ENCODE results near the gene NXPE1.

Gene NXPE1

GRCh38 chr11:114596175-114596919 lies 36.7 kb upstream of the NXPE1 start:
- no peak for DNase-seq (ENCODE audit: low read depth)
- Histone ChIP-seq H3K4me3 (ENCODE audit: low read length) (no peak overlapping the region), H3K9me3 (ENCODE audit: control insufficient read depth, low read length) (no peaks in the 10 kb centered on the region), H3K4me1 (ENCODE audit: control insufficient read depth, insufficient read depth, low read length) (no peaks in the 10 kb centered on the region), H3K36me3 (ENCODE audit: control insufficient read depth, insufficient read depth, low read length, severe bottlenecking) (no peaks in the 10 kb centered on the region), H3K27me3 (replicated peaks; ENCODE audit: control insufficient read depth, insufficient read depth, low read length) (no peaks in the 10 kb centered on the region), H3K9ac (ENCODE audit: low read length) (no peak overlapping the region)

GRCh38 chr11:114595571-114595970 lies 35.9 kb upstream of the NXPE1 start, which contains the start of gene NXPE4:
Gene NXPE4, minus strand, starts transcription at chr11:114595786. Its CDS starts 1,027 bp downstream, at chr11:114594759.
- Histone ChIP-seq H3K4me1 (ENCODE audit: control insufficient read depth, insufficient read depth, low read length) (no peaks in the 10 kb centered on the region), H3K27me3 (replicated peaks; ENCODE audit: control insufficient read depth, insufficient read depth, low read length) (no peaks in the 10 kb centered on the region), H3K9ac (ENCODE audit: low read length) (no peak within 1 kb of the TSS), H3K9me3 (ENCODE audit: control insufficient read depth, low read length) (no peaks in the 10 kb centered on the region), H3K36me3 (ENCODE audit: control insufficient read depth, insufficient read depth, low read length, severe bottlenecking) (no peaks in the 10 kb centered on the region), H3K4me3 (ENCODE audit: low read length) (no peak within 1 kb of the TSS)
- no peak for DNase-seq (ENCODE audit: low read depth)

- H3K4me1 ChIP-seq (ENCODE audit: control insufficient read depth, insufficient read depth, low read length): no peaks in the 10 kb centered on the region
- H3K9ac ChIP-seq (ENCODE audit: low read length): no peak overlapping the region
- H3K36me3 ChIP-seq (ENCODE audit: control insufficient read depth, insufficient read depth, low read length, severe bottlenecking): no peaks in the 10 kb centered on the region
- no peaks in the 10 kb centered on the region for H3K27me3 ChIP-seq (replicated peaks; ENCODE audit: control insufficient read depth, insufficient read depth, low read length)
- DNase-seq (ENCODE audit: low read depth): no peak
- H3K9me3 ChIP-seq (ENCODE audit: control insufficient read depth, low read length): no peaks in the 10 kb centered on the region
- H3K4me3 ChIP-seq (ENCODE audit: low read length): no peak overlapping the region
Observed at GRCh38 chr11:114594703-114595102, 35.0 kb upstream of the NXPE1 start.

- H3K27me3 ChIP-seq (replicated peaks; ENCODE audit: control insufficient read depth, insufficient read depth, low read length): no peaks in the 10 kb centered on the region
- DNase-seq (ENCODE audit: low read depth): no peak
- no peaks in the 10 kb centered on the region for H3K4me1 ChIP-seq (ENCODE audit: control insufficient read depth, insufficient read depth, low read length)
- H3K9ac ChIP-seq (ENCODE audit: low read length): no peak overlapping the region
- H3K36me3 ChIP-seq (ENCODE audit: control insufficient read depth, insufficient read depth, low read length, severe bottlenecking): no peaks in the 10 kb centered on the region
- H3K9me3 ChIP-seq (ENCODE audit: control insufficient read depth, low read length): peaks cover 31% of the 10 kb centered on the region
- H3K4me3 ChIP-seq (ENCODE audit: low read length): no peak overlapping the region
Observed at GRCh38 chr11:114587398-114587953, 27.8 kb upstream of the NXPE1 start.

GRCh38 chr11:114586797-114587196 lies 27.1 kb upstream of the NXPE1 start:
- H3K9me3 ChIP-seq (ENCODE audit: control insufficient read depth, low read length): peaks cover 31% of the 10 kb centered on the region
- H3K4me3 ChIP-seq (ENCODE audit: low read length): no peak overlapping the region
- DNase-seq (ENCODE audit: low read depth): peak; percentile 7
- H3K36me3 ChIP-seq (ENCODE audit: control insufficient read depth, insufficient read depth, low read length, severe bottlenecking): no peaks in the 10 kb centered on the region
- no peaks in the 10 kb centered on the region for H3K27me3 ChIP-seq (replicated peaks; ENCODE audit: control insufficient read depth, insufficient read depth, low read length)
- H3K4me1 ChIP-seq (ENCODE audit: control insufficient read depth, insufficient read depth, low read length): no peaks in the 10 kb centered on the region
- no peak overlapping the region for H3K9ac ChIP-seq (ENCODE audit: low read length)

GRCh38 chr11:114571712-114572111 lies 12.0 kb upstream of the NXPE1 start:
- no peak for DNase-seq (ENCODE audit: low read depth)
- Histone ChIP-seq H3K36me3 (ENCODE audit: control insufficient read depth, insufficient read depth, low read length, severe bottlenecking) (no peaks in the 10 kb centered on the region), H3K27me3 (replicated peaks; ENCODE audit: control insufficient read depth, insufficient read depth, low read length) (no peaks in the 10 kb centered on the region), H3K9me3 (ENCODE audit: control insufficient read depth, low read length) (no peaks in the 10 kb centered on the region), H3K4me3 (ENCODE audit: low read length) (no peak overlapping the region), H3K9ac (ENCODE audit: low read length) (no peak overlapping the region), H3K4me1 (ENCODE audit: control insufficient read depth, insufficient read depth, low read length) (no peaks in the 10 kb centered on the region)

- Histone ChIP-seq H3K9me3 (ENCODE audit: control insufficient read depth, low read length) (no peaks in the 10 kb centered on the region), H3K4me3 (ENCODE audit: low read length) (no peak overlapping the region), H3K36me3 (ENCODE audit: control insufficient read depth, insufficient read depth, low read length, severe bottlenecking) (no peaks in the 10 kb centered on the region), H3K9ac (ENCODE audit: low read length) (no peak overlapping the region), H3K27me3 (replicated peaks; ENCODE audit: control insufficient read depth, insufficient read depth, low read length) (no peaks in the 10 kb centered on the region), H3K4me1 (ENCODE audit: control insufficient read depth, insufficient read depth, low read length) (peaks cover 4% of the 10 kb centered on the region)
- no peak for DNase-seq (ENCODE audit: low read depth)
Observed at GRCh38 chr11:114569801-114570200, 10.1 kb upstream of the NXPE1 start.

- no peaks in the 10 kb centered on the region for H3K36me3 ChIP-seq (ENCODE audit: control insufficient read depth, insufficient read depth, low read length, severe bottlenecking)
- H3K9ac ChIP-seq (ENCODE audit: low read length): no peak overlapping the region
- no peaks in the 10 kb centered on the region for H3K27me3 ChIP-seq (replicated peaks; ENCODE audit: control insufficient read depth, insufficient read depth, low read length)
- no peaks in the 10 kb centered on the region for H3K9me3 ChIP-seq (ENCODE audit: control insufficient read depth, low read length)
- H3K4me3 ChIP-seq (ENCODE audit: low read length): no peak overlapping the region
- DNase-seq (ENCODE audit: low read depth): no peak
- H3K4me1 ChIP-seq (ENCODE audit: control insufficient read depth, insufficient read depth, low read length): peaks cover 20% of the 10 kb centered on the region
Observed at GRCh38 chr11:114566276-114566675, 6.6 kb upstream of the NXPE1 start.

GRCh38 chr11:114564831-114565230 lies 5.2 kb upstream of the NXPE1 start:
- H3K27me3 ChIP-seq (replicated peaks; ENCODE audit: control insufficient read depth, insufficient read depth, low read length): no peaks in the 10 kb centered on the region
- no peak overlapping the region for H3K9ac ChIP-seq (ENCODE audit: low read length)
- H3K4me3 ChIP-seq (ENCODE audit: low read length): no peak overlapping the region
- DNase-seq (ENCODE audit: low read depth): no peak
- H3K9me3 ChIP-seq (ENCODE audit: control insufficient read depth, low read length): no peaks in the 10 kb centered on the region
- H3K4me1 ChIP-seq (ENCODE audit: control insufficient read depth, insufficient read depth, low read length): peaks cover 24% of the 10 kb centered on the region
- H3K36me3 ChIP-seq (ENCODE audit: control insufficient read depth, insufficient read depth, low read length, severe bottlenecking): no peaks in the 10 kb centered on the region

GRCh38 chr11:114563077-114563476 lies 3.4 kb upstream of the NXPE1 start:
- no peaks in the 10 kb centered on the region for H3K36me3 ChIP-seq (ENCODE audit: control insufficient read depth, insufficient read depth, low read length, severe bottlenecking)
- no peak overlapping the region for H3K9ac ChIP-seq (ENCODE audit: low read length)
- peaks cover 24% of the 10 kb centered on the region for H3K4me1 ChIP-seq (ENCODE audit: control insufficient read depth, insufficient read depth, low read length)
- H3K27me3 ChIP-seq (replicated peaks; ENCODE audit: control insufficient read depth, insufficient read depth, low read length): no peaks in the 10 kb centered on the region
- no peaks in the 10 kb centered on the region for H3K9me3 ChIP-seq (ENCODE audit: control insufficient read depth, low read length)
- no peak overlapping the region for H3K4me3 ChIP-seq (ENCODE audit: low read length)
- peak; percentile 3 for DNase-seq (ENCODE audit: low read depth)

- no peak overlapping the region for H3K4me3 ChIP-seq (ENCODE audit: low read length)
- H3K36me3 ChIP-seq (ENCODE audit: control insufficient read depth, insufficient read depth, low read length, severe bottlenecking): no peaks in the 10 kb centered on the region
- no peaks in the 10 kb centered on the region for H3K27me3 ChIP-seq (replicated peaks; ENCODE audit: control insufficient read depth, insufficient read depth, low read length)
- H3K4me1 ChIP-seq (ENCODE audit: control insufficient read depth, insufficient read depth, low read length): peaks cover 24% of the 10 kb centered on the region
- DNase-seq (ENCODE audit: low read depth): peak; percentile 24
- no peaks in the 10 kb centered on the region for H3K9me3 ChIP-seq (ENCODE audit: control insufficient read depth, low read length)
- H3K9ac ChIP-seq (ENCODE audit: low read length): no peak overlapping the region
Observed at GRCh38 chr11:114562166-114562916, 2.7 kb upstream of the NXPE1 start.

Data from adipocyte (in vitro differentiated cells).